MM.1S (cell line): Measurements from ENCODE around the gene ITGA8.

Experiments
- CTCF ChIP-seq: fragments of 300-600 bp; sonication (generic); IDR thresholded peaks from 2 replicates; pipeline ENCODE4 v1.5.1; 2016; ENCODE audit warnings: antibody characterized with exemption, low read length, mixed read lengths
- EZH2 ChIP-seq: fragments of 300-600 bp; sonication (generic); optimal IDR thresholded peaks from 2 replicates; pipeline ENCODE3; 2017; ENCODE audit warnings: low read depth, mild to moderate bottlenecking, antibody characterized with exemption, low read length, mixed read lengths
- EZH2phosphoT487 ChIP-seq: fragments of 300-600 bp; sonication (generic); IDR thresholded peaks from 2 replicates; pipeline ENCODE4 v1.6.1; 2018; ENCODE audit warnings: antibody characterized with exemption, low read length

GRCh38 chr10:15724683-15725082 lies 5.0 kb upstream of the ITGA8 start:
- no peak for TF ChIP-seq CTCF
- no peak for TF ChIP-seq EZH2
- TF ChIP-seq EZH2phosphoT487, result no peak
